IgD-negative memory B cell (primary cell): ENCODE measurements around the gene ENTPD3. TPM values are rescaled to one million over a fixed set of nuclear protein-coding genes. Genes with fewer than 3 reads are reported as not detected.
"Not testable (repeated sequence)": the region's sequence is repeated elsewhere in the genome, so short reads cannot be mapped to it uniquely, and the experiment has no call there.

Source experiments
- H3K27ac Mint-ChIP-seq, 3 donors: one replicate each; pipeline ENCODE4 v1.8.0; 2020 to 2022; ENCODE audit warnings: mild to moderate bottlenecking in 3 of 3, mixed read lengths in 3 of 3, moderate library complexity in 1 of 3
- H3K27me3 Mint-ChIP-seq: one replicate; pipeline ENCODE4 v1.8.0; 2021; ENCODE audit warnings: mixed read lengths
- H3K36me3 Mint-ChIP-seq: one replicate; pipeline ENCODE4 v1.8.0; 2020; ENCODE audit warnings: mild to moderate bottlenecking, mixed read lengths
- H3K4me1 Mint-ChIP-seq, 3 donors: one replicate each; pipeline ENCODE4 v1.8.0; 2020 to 2022; ENCODE audit warnings: mixed read lengths in 3 of 3, mild to moderate bottlenecking in 1 of 3
- H3K4me3 Mint-ChIP-seq, 4 donors: one replicate each; pipeline ENCODE4 v1.8.0; 2020 to 2022; ENCODE audit warnings: mild to moderate bottlenecking in 4 of 4, mixed read lengths in 4 of 4, moderate library complexity in 3 of 4
- H3K9me3 Mint-ChIP-seq, 3 donors: one replicate each; pipeline ENCODE4 v1.8.0; 2020 to 2021; ENCODE audit warnings: mixed read lengths in 3 of 3, mild to moderate bottlenecking in 1 of 3
- polyA plus RNA-seq: library from polyadenylated mRNA; unstranded; fragments of 300-500 nt; fragmentation: Illumina TruSeq; gene quantifications from one replicate; pipeline ENCODE4 v1.2.3, GENCODE V29; 2021

ENTPD3 gene
- polyA plus RNA-seq, 1 donor from 2014 or later, result 0.21 TPM

GRCh38 chr3:40445062-40445461 is 58.1 kb downstream of the ENTPD3 start:
- H3K9me3 Mint-ChIP-seq, result no peaks in the 10 kb centered on the region
- H3K4me1 Mint-ChIP-seq, result peaks cover 0 to under 1% (median 0%) of the 10 kb centered on the region in 3 donors
- H3K4me3 Mint-ChIP-seq, result no peak overlapping the region
- no peak overlapping the region for H3K27ac Mint-ChIP-seq
- no peaks in the 10 kb centered on the region for H3K27me3 Mint-ChIP-seq
- H3K36me3 Mint-ChIP-seq, result peaks cover 2% of the 10 kb centered on the region

GRCh38 chr3:40445880-40446279 is 58.9 kb downstream of the ENTPD3 start:
- peaks cover 0 to 1% (median 0%) of the 10 kb centered on the region in 3 donors for H3K4me1 Mint-ChIP-seq
- H3K27ac Mint-ChIP-seq, result peak overlapping the region in 1 of 3 donors; percentile 43
- no peak overlapping the region for H3K4me3 Mint-ChIP-seq
- no peaks in the 10 kb centered on the region for H3K9me3 Mint-ChIP-seq
- no peaks in the 10 kb centered on the region for H3K27me3 Mint-ChIP-seq
- peaks cover 2% of the 10 kb centered on the region for H3K36me3 Mint-ChIP-seq

GRCh38 chr3:40450438-40450837 is 63.5 kb downstream of the ENTPD3 start:
- peaks cover 2% of the 10 kb centered on the region for H3K36me3 Mint-ChIP-seq
- H3K27ac Mint-ChIP-seq, result peak overlapping the region in 1 of 3 donors; percentile 28
- peaks cover 9 to 17% (median 15%) of the 10 kb centered on the region in 3 donors for H3K4me1 Mint-ChIP-seq
- H3K9me3 Mint-ChIP-seq, result no peaks in the 10 kb centered on the region
- H3K27me3 Mint-ChIP-seq, result no peaks in the 10 kb centered on the region
- H3K4me3 Mint-ChIP-seq, result peak overlapping the region in 1 of 4 donors; percentile 86

- Mint-ChIP-seq H3K27ac (peak overlapping the region in 2 of 3 donors; percentile 47 to 61), H3K4me1 (peaks cover 14 to 17% (median 15%) of the 10 kb centered on the region in 3 donors), H3K36me3 (peaks cover 2% of the 10 kb centered on the region), H3K4me3 (peak overlapping the region; percentile 23 to 99 (median 72)), H3K27me3 (no peaks in the 10 kb centered on the region), H3K9me3 (no peaks in the 10 kb centered on the region)
These were observed 64.6 kb downstream of the ENTPD3 start for GRCh38 chr3:40451551-40451950.

- Mint-ChIP-seq H3K9me3 (no peaks in the 10 kb centered on the region), H3K27ac (peak overlapping the region; percentile 92 to 99 (median 98)), H3K36me3 (peaks cover 2% of the 10 kb centered on the region), H3K27me3 (no peaks in the 10 kb centered on the region), H3K4me3 (peak overlapping the region; percentile 86 to 99 (median 97)), H3K4me1 (peaks cover 16 to 19% (median 17%) of the 10 kb centered on the region in 3 donors)
These were observed 65.1 kb downstream of the ENTPD3 start for GRCh38 chr3:40452057-40452456.

- no peaks in the 10 kb centered on the region for H3K9me3 Mint-ChIP-seq
- no peaks in the 10 kb centered on the region for H3K27me3 Mint-ChIP-seq
- H3K4me1 Mint-ChIP-seq, result peaks cover 17 to 20% (median 19%) of the 10 kb centered on the region in 3 donors
- H3K4me3 Mint-ChIP-seq, result peak overlapping the region; percentile 86 to 99 (median 97)
- H3K36me3 Mint-ChIP-seq, result peaks cover under 1% of the 10 kb centered on the region
- peak overlapping the region; percentile 92 to 99 (median 98) for H3K27ac Mint-ChIP-seq
These were observed 65.5 kb downstream of the ENTPD3 start for GRCh38 chr3:40452562-40452875.

GRCh38 chr3:40452876-40453730 is 66.1 kb downstream of the ENTPD3 start:
- peaks cover 21 to 23% (median 23%) of the 10 kb centered on the region in 3 donors for H3K4me1 Mint-ChIP-seq
- no peaks in the 10 kb centered on the region for H3K27me3 Mint-ChIP-seq
- H3K27ac Mint-ChIP-seq, result peak overlapping the region; percentile 92 to 99 (median 98)
- H3K4me3 Mint-ChIP-seq, result peak overlapping the region; percentile 86 to 99 (median 97)
- H3K36me3 Mint-ChIP-seq, result no peaks in the 10 kb centered on the region
- no peaks in the 10 kb centered on the region for H3K9me3 Mint-ChIP-seq

- Mint-ChIP-seq H3K27ac (peak overlapping the region in 2 of 3 donors; percentile 92 to 99), H3K36me3 (no peaks in the 10 kb centered on the region), H3K27me3 (no peaks in the 10 kb centered on the region), H3K4me3 (peak overlapping the region in 3 of 4 donors; percentile 60 to 99 (median 86)), H3K9me3 (no peaks in the 10 kb centered on the region), H3K4me1 (peaks cover 23 to 29% (median 28%) of the 10 kb centered on the region in 3 donors)
These were observed 66.9 kb downstream of the ENTPD3 start for GRCh38 chr3:40453933-40454332.

- peak overlapping the region in 3 of 4 donors; percentile 84 to 96 (median 91) for H3K4me3 Mint-ChIP-seq
- H3K9me3 Mint-ChIP-seq, result no peaks in the 10 kb centered on the region
- H3K27ac Mint-ChIP-seq, result peak overlapping the region in 1 of 3 donors; percentile 78
- H3K4me1 Mint-ChIP-seq, result peaks cover 23 to 30% (median 28%) of the 10 kb centered on the region in 3 donors
- no peaks in the 10 kb centered on the region for H3K27me3 Mint-ChIP-seq
- no peaks in the 10 kb centered on the region for H3K36me3 Mint-ChIP-seq
These were observed 68.3 kb downstream of the ENTPD3 start for GRCh38 chr3:40455328-40455727.

- Mint-ChIP-seq H3K36me3 (no peaks in the 10 kb centered on the region), H3K9me3 (no peaks in the 10 kb centered on the region), H3K27me3 (no peaks in the 10 kb centered on the region), H3K27ac (peak overlapping the region; percentile 78 to 95 (median 95)), H3K4me3 (peak overlapping the region; percentile 84 to 97 (median 94)), H3K4me1 (peaks cover 23 to 29% (median 28%) of the 10 kb centered on the region in 3 donors)
These were observed 69.4 kb downstream of the ENTPD3 start for GRCh38 chr3:40456279-40456939.

- no peaks in the 10 kb centered on the region for H3K27me3 Mint-ChIP-seq
- peak within 1 kb of the TSS; percentile 84 to 97 (median 94) for H3K4me3 Mint-ChIP-seq
- H3K9me3 Mint-ChIP-seq, result no peaks in the 10 kb centered on the region
- H3K36me3 Mint-ChIP-seq, result peaks cover 2% of the 10 kb centered on the region
- peak within 1 kb of the TSS; percentile 78 to 95 (median 95) for H3K27ac Mint-ChIP-seq
- H3K4me1 Mint-ChIP-seq, result peaks cover 22 to 34% (median 27%) of the 10 kb centered on the region in 3 donors
These were observed 70.2 kb downstream of the ENTPD3 start, which contains the start of gene RPL14 for GRCh38 chr3:40456940-40457823. RPL14 (plus strand) TSS chr3:40457339; CDS start chr3:40457472, 133 bp downstream.

GRCh38 chr3:40458473-40458872 is 71.5 kb downstream of the ENTPD3 start:
- peaks cover 3% of the 10 kb centered on the region for H3K36me3 Mint-ChIP-seq
- peaks cover 12 to 27% (median 18%) of the 10 kb centered on the region in 3 donors for H3K4me1 Mint-ChIP-seq
- no peaks in the 10 kb centered on the region for H3K27me3 Mint-ChIP-seq
- peak overlapping the region; percentile 84 to 96 (median 91) for H3K4me3 Mint-ChIP-seq
- H3K9me3 Mint-ChIP-seq, result no peaks in the 10 kb centered on the region
- H3K27ac Mint-ChIP-seq, result peak overlapping the region; percentile 59 to 95 (median 76)

GRCh38 chr3:40460481-40460880 is 73.5 kb downstream of the ENTPD3 start:
- not testable (repeated sequence) for H3K27me3 Mint-ChIP-seq, H3K27ac Mint-ChIP-seq, H3K36me3 Mint-ChIP-seq, H3K4me3 Mint-ChIP-seq, H3K9me3 Mint-ChIP-seq
- peaks cover 12 to 25% (median 18%) of the 10 kb centered on the region in 3 donors for H3K4me1 Mint-ChIP-seq

- Mint-ChIP-seq H3K9me3 (no peaks in the 10 kb centered on the region), H3K27ac (peak overlapping the region in 1 of 3 donors; percentile 7), H3K36me3 (peaks cover 3% of the 10 kb centered on the region), H3K4me1 (peaks cover 14 to 20% (median 18%) of the 10 kb centered on the region in 3 donors), H3K27me3 (no peaks in the 10 kb centered on the region), H3K4me3 (no peak overlapping the region)
These were observed 74.2 kb downstream of the ENTPD3 start for GRCh38 chr3:40461161-40461560.
